HepG2 (cell line): ENCODE measurements around the gene CTRB2. TPM values are rescaled to one million over a fixed set of nuclear protein-coding genes. Genes with fewer than 3 reads are reported as not detected.
A peak's percentile ranks its signal among the peaks of the same experiment; 100 is the strongest.

ENCODE experiments used
- ARNTL ChIP-seq: sonication (generic); formaldehyde crosslinking; IDR thresholded peaks from 2 replicates; pipeline ENCODE4 v1.4.0; 2020; ENCODE audit warnings: mild to moderate bottlenecking, missing genetic modification reagents
- CENPT ChIP-seq: sonication (generic); formaldehyde crosslinking; IDR thresholded peaks from 2 replicates; pipeline ENCODE4 v1.8.0; 2022; ENCODE audit warnings: low read depth, mild to moderate bottlenecking, moderate library complexity, missing genetic modification reagents
- GTF3A ChIP-seq: sonication (generic); formaldehyde crosslinking; conservative IDR thresholded peaks from 2 replicates; pipeline ENCODE4 v1.4.0; 2020; ENCODE audit warnings: mild to moderate bottlenecking, missing genetic modification reagents
- HIVEP1 ChIP-seq: sonication (generic); formaldehyde crosslinking; IDR thresholded peaks from 2 replicates; pipeline ENCODE4 v1.4.0; 2020; ENCODE audit warnings: mild to moderate bottlenecking, missing genetic modification reagents
- KDM3A ChIP-seq: IDR thresholded peaks from 2 replicates; pipeline ENCODE4 v1.6.1; 2018; ENCODE audit warnings: low read depth, missing compliant biosample characterization
- MAFK ChIP-seq, 2 experiments: IDR thresholded peaks in 1 of 2; conservative IDR thresholded peaks in 1 of 2; 2 replicates each; pipeline ENCODE4 v1.6.1; 2011; ENCODE audit warnings: improper control_type of control experiment in 2 of 2, low read length in 2 of 2
- MTF1 ChIP-seq: sonication (generic); formaldehyde crosslinking; IDR thresholded peaks from 2 replicates; pipeline ENCODE4 v1.5.0; 2020; ENCODE audit warnings: missing genetic modification reagents
- MZF1 ChIP-seq: sonication (generic); formaldehyde crosslinking; IDR thresholded peaks from 2 replicates; pipeline ENCODE4 v1.8.1; 2023; ENCODE audit warnings: mild to moderate bottlenecking, missing genetic modification reagents, borderline replicate concordance
- RBM22 ChIP-seq: fragments of 200-400 bp; formaldehyde crosslinking; optimal IDR thresholded peaks from 2 replicates; pipeline ENCODE3; 2017; ENCODE audit warnings: mild to moderate bottlenecking, low read length, moderate library complexity
- SRSF1 ChIP-seq: fragments of 200-400 bp; formaldehyde crosslinking; optimal IDR thresholded peaks from 2 replicates; pipeline ENCODE3; 2017; ENCODE audit warnings: mild to moderate bottlenecking, low read depth, low read length, moderate library complexity
- TCF7 ChIP-seq: sonication (generic); IDR thresholded peaks from 2 replicates; pipeline ENCODE4 v1.6.1; 2016; ENCODE audit warnings: antibody characterized with exemption, low read depth
- ZFP90 ChIP-seq: sonication (generic); formaldehyde crosslinking; IDR thresholded peaks from 2 replicates; pipeline ENCODE4 v1.8.0; 2022; ENCODE audit warnings: missing genetic modification reagents, mild to moderate bottlenecking, inconsistent platforms, borderline replicate concordance
- ZNF180 ChIP-seq: sonication (generic); formaldehyde crosslinking; IDR thresholded peaks from 2 replicates; pipeline ENCODE4 v1.4.0; 2020; ENCODE audit warnings: low read depth, missing genetic modification reagents, borderline replicate concordance
- ZNF558 ChIP-seq: sonication (generic); formaldehyde crosslinking; IDR thresholded peaks from 2 replicates; pipeline ENCODE4 v1.9.0; 2022; ENCODE audit warnings: mild to moderate bottlenecking, missing genetic modification reagents, borderline replicate concordance
- ZNF703 ChIP-seq: sonication (generic); formaldehyde crosslinking; IDR thresholded peaks from 2 replicates; pipeline ENCODE4 v1.5.1; 2020; ENCODE audit warnings: missing genetic modification reagents, mild to moderate bottlenecking, moderate library complexity, borderline replicate concordance
- polyA plus RNA-seq, 8 experiments: library from polyadenylated mRNA; depleted of rRNA in 3 of 8; stranded (reverse) in 7 of 8; unstranded in 1 of 8; fragments of >200 nt; fragmentation: Illumina TruSeq in 4 of 8; extraction: Trizol in 4 of 8; gene quantifications; 2 replicates each; pipeline versions ENCODE4 v1.2.1 to v1.2.3, GENCODE V29; 2011 to 2016; ENCODE audit warnings: low read depth in 4 of 8, missing spikeins in 1 of 8, mixed read lengths in 1 of 8; ENCODE audit not compliant: insufficient read depth in 1 of 8
- total RNA-seq, 5 experiments: library from RNA; depleted of rRNA; stranded (reverse); fragments of >200 nt; fragmentation: Illumina TruSeq; extraction: Trizol; gene quantifications; 2 replicates each; pipeline ENCODE4 v1.2.3, GENCODE V29; 2016; ENCODE audit warnings: low read depth in 1 of 5
- TF ChIP-seq, protein P1 (sequence below): sonication (generic); formaldehyde crosslinking; IDR thresholded peaks from 2 replicates; pipeline ENCODE4 v1.8.1; 2023; ENCODE audit warnings: mild to moderate bottlenecking, missing genetic modification reagents
- TF ChIP-seq, protein P2 (sequence below): sonication (generic); formaldehyde crosslinking; IDR thresholded peaks from 2 replicates; pipeline ENCODE4 v1.5.1; 2020; ENCODE audit warnings: missing genetic modification reagents, mild to moderate bottlenecking, borderline replicate concordance
- TF ChIP-seq, protein P3 (sequence below): IDR thresholded peaks from 2 replicates; pipeline ENCODE4 v1.6.1; 2016; ENCODE audit warnings: low read depth, control low read depth
- TF ChIP-seq, protein P4 (sequence below): sonication (generic); formaldehyde crosslinking; IDR thresholded peaks from 2 replicates; pipeline ENCODE4 v1.5.1; 2020; ENCODE audit warnings: mild to moderate bottlenecking, moderate library complexity, missing genetic modification reagents

CTRB2 gene
- total and polyA plus RNA-seq, 2 of the 13 experiments (the other 11 are each of a cell fraction or from before 2014, with no cell fraction given) = 0.13 TPM; not detected in 1

DNA sequence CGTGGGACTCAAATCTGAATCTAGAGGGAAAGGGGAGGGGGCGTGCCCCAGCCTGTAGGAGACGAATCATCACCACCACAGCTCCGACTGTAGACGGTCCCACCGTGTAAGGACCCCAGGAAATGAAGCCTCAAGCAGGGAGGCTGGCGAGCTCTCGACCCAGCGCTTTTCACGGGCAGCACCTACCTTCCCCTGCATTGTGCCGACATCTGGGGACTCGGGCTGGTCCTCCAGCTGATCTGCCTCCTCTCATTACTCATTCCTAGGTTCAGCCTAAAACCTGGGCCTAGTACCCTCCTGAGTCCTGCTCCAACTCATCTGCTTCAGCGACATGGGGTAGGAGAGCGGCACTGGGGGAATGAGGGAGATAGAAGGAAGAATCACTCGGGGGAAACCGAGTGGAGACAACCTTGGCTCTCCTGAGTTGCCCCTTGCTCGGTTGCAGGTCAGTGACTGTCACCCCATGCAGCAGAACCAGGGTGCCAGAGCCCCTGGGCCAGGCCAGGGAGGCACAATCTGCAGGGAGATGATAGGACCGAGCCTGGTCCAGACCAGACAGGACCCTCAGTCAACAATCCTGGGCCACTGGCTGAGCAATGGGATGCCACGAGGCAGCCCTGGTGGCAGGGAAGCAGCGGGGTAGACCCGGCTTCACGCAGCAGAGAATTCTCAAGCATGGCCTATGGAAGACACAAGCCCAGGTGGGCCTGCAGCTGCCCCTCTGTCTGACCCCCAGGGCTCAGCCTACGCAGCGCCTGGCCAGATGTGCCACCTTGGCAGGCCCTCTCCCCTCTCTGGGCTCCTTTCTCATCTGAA lies 45.3 kb upstream of the CTRB2 start (continued):
- TF ChIP-seq CENPT (CRISPR knock-in tag) (peak; percentile 69; the same call in 1 of the 2 replicates), MTF1 (CRISPR knock-in tag) (no peak), ARNTL (CRISPR knock-in tag) (no peak), RBM22 (peak; percentile 93), HIVEP1 (CRISPR knock-in tag) (peak; percentile 15; the same call in 1 of the 2 replicates), MZF1 (CRISPR knock-in tag) (no peak), TCF7 (no peak), SRSF1 (no peak), MAFK (conservative IDR thresholded peaks at IDR 0.05 in 1 of 2, IDR thresholded peaks at IDR 0.05 in 1 of 2; ENCODE audit: low read length in 2 of 2) (no peak), KDM3A (CRISPR knock-in tag) (no peak; the same call in 1 of the 2 replicates), GTF3A (no peak), ZFP90 (CRISPR knock-in tag) (no peak), ZNF703 (CRISPR knock-in tag) (no peak), ZNF558 (CRISPR knock-in tag) (no peak), ZNF180 (CRISPR knock-in tag) (no peak)
- TF ChIP-seq, protein P1, sequence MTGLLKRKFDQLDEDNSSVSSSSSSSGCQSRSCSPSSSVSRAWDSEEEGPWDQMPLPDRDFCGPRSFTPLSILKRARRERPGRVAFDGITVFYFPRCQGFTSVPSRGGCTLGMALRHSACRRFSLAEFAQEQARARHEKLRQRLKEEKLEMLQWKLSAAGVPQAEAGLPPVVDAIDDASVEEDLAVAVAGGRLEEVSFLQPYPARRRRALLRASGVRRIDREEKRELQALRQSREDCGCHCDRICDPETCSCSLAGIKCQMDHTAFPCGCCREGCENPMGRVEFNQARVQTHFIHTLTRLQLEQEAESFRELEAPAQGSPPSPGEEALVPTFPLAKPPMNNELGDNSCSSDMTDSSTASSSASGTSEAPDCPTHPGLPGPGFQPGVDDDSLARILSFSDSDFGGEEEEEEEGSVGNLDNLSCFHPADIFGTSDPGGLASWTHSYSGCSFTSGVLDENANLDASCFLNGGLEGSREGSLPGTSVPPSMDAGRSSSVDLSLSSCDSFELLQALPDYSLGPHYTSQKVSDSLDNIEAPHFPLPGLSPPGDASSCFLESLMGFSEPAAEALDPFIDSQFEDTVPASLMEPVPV (CRISPR knock-in tag) = peak; percentile 33; the same call in 1 of the 2 replicates
- TF ChIP-seq, protein P2, sequence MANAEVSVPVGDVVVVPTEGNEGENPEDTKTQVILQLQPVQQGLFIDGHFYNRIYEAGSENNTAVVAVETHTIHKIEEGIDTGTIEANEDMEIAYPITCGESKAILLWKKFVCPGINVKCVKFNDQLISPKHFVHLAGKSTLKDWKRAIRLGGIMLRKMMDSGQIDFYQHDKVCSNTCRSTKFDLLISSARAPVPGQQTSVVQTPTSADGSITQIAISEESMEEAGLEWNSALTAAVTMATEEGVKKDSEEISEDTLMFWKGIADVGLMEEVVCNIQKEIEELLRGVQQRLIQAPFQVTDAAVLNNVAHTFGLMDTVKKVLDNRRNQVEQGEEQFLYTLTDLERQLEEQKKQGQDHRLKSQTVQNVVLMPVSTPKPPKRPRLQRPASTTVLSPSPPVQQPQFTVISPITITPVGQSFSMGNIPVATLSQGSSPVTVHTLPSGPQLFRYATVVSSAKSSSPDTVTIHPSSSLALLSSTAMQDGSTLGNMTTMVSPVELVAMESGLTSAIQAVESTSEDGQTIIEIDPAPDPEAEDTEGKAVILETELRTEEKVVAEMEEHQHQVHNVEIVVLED = no peak; the same call in 1 of the 2 replicates
- TF ChIP-seq, protein P3, sequence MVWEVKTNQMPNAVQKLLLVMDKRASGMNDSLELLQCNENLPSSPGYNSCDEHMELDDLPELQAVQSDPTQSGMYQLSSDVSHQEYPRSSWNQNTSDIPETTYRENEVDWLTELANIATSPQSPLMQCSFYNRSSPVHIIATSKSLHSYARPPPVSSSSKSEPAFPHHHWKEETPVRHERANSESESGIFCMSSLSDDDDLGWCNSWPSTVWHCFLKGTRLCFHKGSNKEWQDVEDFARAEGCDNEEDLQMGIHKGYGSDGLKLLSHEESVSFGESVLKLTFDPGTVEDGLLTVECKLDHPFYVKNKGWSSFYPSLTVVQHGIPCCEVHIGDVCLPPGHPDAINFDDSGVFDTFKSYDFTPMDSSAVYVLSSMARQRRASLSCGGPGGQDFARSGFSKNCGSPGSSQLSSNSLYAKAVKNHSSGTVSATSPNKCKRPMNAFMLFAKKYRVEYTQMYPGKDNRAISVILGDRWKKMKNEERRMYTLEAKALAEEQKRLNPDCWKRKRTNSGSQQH (CRISPR knock-in tag) = 0 out of 2 replicates have a peak, but pooled peaks have one; percentile 35
- TF ChIP-seq, protein P4, sequence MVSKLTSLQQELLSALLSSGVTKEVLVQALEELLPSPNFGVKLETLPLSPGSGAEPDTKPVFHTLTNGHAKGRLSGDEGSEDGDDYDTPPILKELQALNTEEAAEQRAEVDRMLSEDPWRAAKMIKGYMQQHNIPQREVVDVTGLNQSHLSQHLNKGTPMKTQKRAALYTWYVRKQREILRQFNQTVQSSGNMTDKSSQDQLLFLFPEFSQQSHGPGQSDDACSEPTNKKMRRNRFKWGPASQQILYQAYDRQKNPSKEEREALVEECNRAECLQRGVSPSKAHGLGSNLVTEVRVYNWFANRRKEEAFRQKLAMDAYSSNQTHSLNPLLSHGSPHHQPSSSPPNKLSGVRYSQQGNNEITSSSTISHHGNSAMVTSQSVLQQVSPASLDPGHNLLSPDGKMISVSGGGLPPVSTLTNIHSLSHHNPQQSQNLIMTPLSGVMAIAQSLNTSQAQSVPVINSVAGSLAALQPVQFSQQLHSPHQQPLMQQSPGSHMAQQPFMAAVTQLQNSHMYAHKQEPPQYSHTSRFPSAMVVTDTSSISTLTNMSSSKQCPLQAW (CRISPR knock-in tag) = peak; percentile 48; the same call in 1 of the 2 replicates
